WTC11 (cell line): ENCODE results near the gene MAP1B. TPM values are rescaled to one million over a fixed set of nuclear protein-coding genes. Genes with fewer than 3 reads are reported as not detected.

Experiments used
- ATAC-seq: fragments of 200-7000 bp; cut with Tn5 transposase; 2 replicates; pipeline ENCODE4 v1.10.0; 2021; ENCODE audit warnings: mild to moderate bottlenecking, moderate library complexity
- CTCF ChIA-PET: fragments of 300-600 bp; sonication (Branson Sonifier 250); formaldehyde crosslinking; loops from one replicate; lab custom pipeline; 2021; ENCODE audit warnings: antibody characterized with exemption; lab: Charles Lee
- POLR2A ChIA-PET: fragments of 350-600 bp; sonication (Branson Sonifier 250); formaldehyde crosslinking; loops from one replicate; lab custom pipeline; 2021; ENCODE audit warnings: antibody characterized with exemption; lab: Charles Lee
- DNase-seq: peaks from one replicate; pipeline ENCODE4 v3.0.0; 2021; ENCODE audit warnings: low spot score
- H3K27ac Mint-ChIP-seq: 2 replicates; pipeline ENCODE4 v1.8.0; 2021; ENCODE audit warnings: mixed read lengths
- H3K27me3 Mint-ChIP-seq: 2 replicates; pipeline ENCODE4 v1.8.0; 2021; ENCODE audit warnings: low read depth, mild to moderate bottlenecking, moderate library complexity, mixed read lengths
- H3K36me3 Mint-ChIP-seq: 2 replicates; pipeline ENCODE4 v1.8.0; 2021; ENCODE audit warnings: mixed read lengths
- H3K4me1 Mint-ChIP-seq: 2 replicates; pipeline ENCODE4 v1.8.0; 2022; ENCODE audit warnings: mixed read lengths
- H3K4me3 Mint-ChIP-seq: 2 replicates; pipeline ENCODE4 v1.8.0; 2021; ENCODE audit warnings: mild to moderate bottlenecking, moderate library complexity, mixed read lengths
- H3K9me3 Mint-ChIP-seq: 2 replicates; pipeline ENCODE4 v1.8.0; 2021; ENCODE audit warnings: mixed read lengths
- ELF4 ChIP-seq: sonication (generic); formaldehyde crosslinking; IDR thresholded peaks from 2 replicates; pipeline ENCODE4 v1.8.1; 2022; ENCODE audit warnings: low read depth, mild to moderate bottlenecking, moderate library complexity, missing genetic modification reagents
- GABPB1 ChIP-seq: sonication (generic); formaldehyde crosslinking; IDR thresholded peaks from 2 replicates; pipeline ENCODE4 v1.8.1; 2023; ENCODE audit warnings: mild to moderate bottlenecking, missing genetic modification reagents
- IRF2 ChIP-seq: sonication (generic); formaldehyde crosslinking; IDR thresholded peaks from 2 replicates; pipeline ENCODE4 v1.8.0; 2022; ENCODE audit warnings: low read depth, missing genetic modification reagents, borderline replicate concordance
- JAZF1 ChIP-seq: fragments of 250-450 bp; sonication (Bioruptor Pico); IDR thresholded peaks from 2 replicates; pipeline ENCODE4 v1.9.0; 2021; ENCODE audit warnings: moderate library complexity, mild to moderate bottlenecking, inconsistent platforms
- ZNF396 ChIP-seq: fragments of 250-450 bp; sonication (Bioruptor Pico); IDR thresholded peaks from 2 replicates; pipeline ENCODE4 v1.8.0; 2021; ENCODE audit warnings: mild to moderate bottlenecking, moderate library complexity, borderline replicate concordance
- ZNF671 ChIP-seq: fragments of 250-450 bp; sonication (Bioruptor Pico); IDR thresholded peaks from 2 replicates; pipeline ENCODE4 v1.8.0; 2021; ENCODE audit warnings: mild to moderate bottlenecking
- total RNA-seq: library from RNA; stranded (reverse); gene quantifications from 3 replicates; pipeline ENCODE4 v1.2.3, GENCODE V29; 2021
- TF ChIP-seq, protein P1 (sequence below): sonication (generic); formaldehyde crosslinking; conservative IDR thresholded peaks from 2 replicates; pipeline ENCODE4 v1.8.1; 2023; ENCODE audit warnings: mild to moderate bottlenecking, low read depth, missing genetic modification reagents, moderate library complexity
- TF ChIP-seq, protein P2 (sequence below): sonication (generic); formaldehyde crosslinking; IDR thresholded peaks from 2 replicates; pipeline ENCODE4 v1.8.1; 2023; ENCODE audit warnings: mild to moderate bottlenecking, missing genetic modification reagents
- TF ChIP-seq, protein P3 (sequence below): sonication (generic); formaldehyde crosslinking; IDR thresholded peaks from 2 replicates; pipeline ENCODE4 v1.8.1; 2022; ENCODE audit warnings: mild to moderate bottlenecking, missing genetic modification reagents, moderate library complexity, borderline replicate concordance
- TF ChIP-seq, protein P4 (sequence below): sonication (generic); formaldehyde crosslinking; IDR thresholded peaks from 2 replicates; pipeline ENCODE4 v1.8.0; 2023; ENCODE audit warnings: missing genetic modification reagents, mild to moderate bottlenecking, borderline replicate concordance
- TF ChIP-seq, protein P5 (sequence below): fragments of 250-450 bp; sonication (Bioruptor Pico); IDR thresholded peaks from 2 replicates; pipeline ENCODE4 v1.9.0; 2021; ENCODE audit warnings: mild to moderate bottlenecking, borderline replicate concordance

The MAP1B gene
- total RNA-seq, 1 experiment from 2014 or later, result 95.0 TPM

DNA sequence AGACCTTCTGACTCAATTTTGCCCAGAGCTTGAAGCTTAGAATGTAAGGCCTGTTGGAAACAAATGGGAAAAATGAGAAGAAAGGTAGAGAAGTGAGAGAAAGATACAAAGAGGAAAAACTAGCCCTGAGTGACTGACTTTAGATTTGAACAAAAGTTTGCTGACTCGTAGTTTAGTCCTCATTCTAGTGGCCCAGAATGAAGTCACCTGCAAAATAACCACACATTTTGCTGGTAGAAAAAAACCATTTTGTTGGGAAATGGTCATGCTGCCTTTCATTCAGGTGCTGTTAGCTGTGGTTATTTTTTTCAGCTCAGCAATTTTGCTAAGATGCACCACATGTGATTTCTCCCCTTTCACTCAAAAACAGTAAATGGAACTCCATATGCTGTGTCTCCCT is 113.8 kb downstream of the MAP1B start (continued):
- no peak for TF ChIP-seq ZNF396 (CRISPR knock-in tag)
- TF ChIP-seq, protein P1, sequence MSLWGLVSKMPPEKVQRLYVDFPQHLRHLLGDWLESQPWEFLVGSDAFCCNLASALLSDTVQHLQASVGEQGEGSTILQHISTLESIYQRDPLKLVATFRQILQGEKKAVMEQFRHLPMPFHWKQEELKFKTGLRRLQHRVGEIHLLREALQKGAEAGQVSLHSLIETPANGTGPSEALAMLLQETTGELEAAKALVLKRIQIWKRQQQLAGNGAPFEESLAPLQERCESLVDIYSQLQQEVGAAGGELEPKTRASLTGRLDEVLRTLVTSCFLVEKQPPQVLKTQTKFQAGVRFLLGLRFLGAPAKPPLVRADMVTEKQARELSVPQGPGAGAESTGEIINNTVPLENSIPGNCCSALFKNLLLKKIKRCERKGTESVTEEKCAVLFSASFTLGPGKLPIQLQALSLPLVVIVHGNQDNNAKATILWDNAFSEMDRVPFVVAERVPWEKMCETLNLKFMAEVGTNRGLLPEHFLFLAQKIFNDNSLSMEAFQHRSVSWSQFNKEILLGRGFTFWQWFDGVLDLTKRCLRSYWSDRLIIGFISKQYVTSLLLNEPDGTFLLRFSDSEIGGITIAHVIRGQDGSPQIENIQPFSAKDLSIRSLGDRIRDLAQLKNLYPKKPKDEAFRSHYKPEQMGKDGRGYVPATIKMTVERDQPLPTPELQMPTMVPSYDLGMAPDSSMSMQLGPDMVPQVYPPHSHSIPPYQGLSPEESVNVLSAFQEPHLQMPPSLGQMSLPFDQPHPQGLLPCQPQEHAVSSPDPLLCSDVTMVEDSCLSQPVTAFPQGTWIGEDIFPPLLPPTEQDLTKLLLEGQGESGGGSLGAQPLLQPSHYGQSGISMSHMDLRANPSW (CRISPR knock-in tag), result no peak

DNA sequence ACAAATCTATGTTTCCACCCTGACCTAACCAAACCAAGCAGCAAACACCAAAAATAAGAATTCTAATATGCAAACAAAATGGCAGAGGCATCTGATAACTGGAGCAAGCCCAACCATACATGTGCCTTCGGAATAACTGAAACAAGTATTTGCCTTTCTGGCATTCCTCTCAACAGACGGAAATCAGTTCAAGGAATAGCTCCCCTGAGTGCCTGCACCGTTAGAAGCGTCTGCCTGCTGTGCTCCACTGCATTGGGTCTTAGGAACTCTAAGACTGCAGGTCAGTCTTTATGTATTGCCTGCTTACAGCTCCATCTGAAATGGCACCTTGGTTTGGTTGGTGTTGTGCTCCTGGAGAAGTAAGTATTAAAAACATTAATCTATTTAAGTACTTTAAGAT is 114.3 kb downstream of the MAP1B start:
- TF ChIP-seq, protein P2, sequence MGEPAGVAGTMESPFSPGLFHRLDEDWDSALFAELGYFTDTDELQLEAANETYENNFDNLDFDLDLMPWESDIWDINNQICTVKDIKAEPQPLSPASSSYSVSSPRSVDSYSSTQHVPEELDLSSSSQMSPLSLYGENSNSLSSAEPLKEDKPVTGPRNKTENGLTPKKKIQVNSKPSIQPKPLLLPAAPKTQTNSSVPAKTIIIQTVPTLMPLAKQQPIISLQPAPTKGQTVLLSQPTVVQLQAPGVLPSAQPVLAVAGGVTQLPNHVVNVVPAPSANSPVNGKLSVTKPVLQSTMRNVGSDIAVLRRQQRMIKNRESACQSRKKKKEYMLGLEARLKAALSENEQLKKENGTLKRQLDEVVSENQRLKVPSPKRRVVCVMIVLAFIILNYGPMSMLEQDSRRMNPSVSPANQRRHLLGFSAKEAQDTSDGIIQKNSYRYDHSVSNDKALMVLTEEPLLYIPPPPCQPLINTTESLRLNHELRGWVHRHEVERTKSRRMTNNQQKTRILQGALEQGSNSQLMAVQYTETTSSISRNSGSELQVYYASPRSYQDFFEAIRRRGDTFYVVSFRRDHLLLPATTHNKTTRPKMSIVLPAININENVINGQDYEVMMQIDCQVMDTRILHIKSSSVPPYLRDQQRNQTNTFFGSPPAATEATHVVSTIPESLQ (CRISPR knock-in tag), result no peak
- TF ChIP-seq ELF4 (CRISPR knock-in tag), result no peak
- TF ChIP-seq JAZF1 (CRISPR knock-in tag), result no peak
- TF ChIP-seq IRF2, result no peak
- no peak for TF ChIP-seq ZNF671 (CRISPR knock-in tag)
- TF ChIP-seq, protein P3, sequence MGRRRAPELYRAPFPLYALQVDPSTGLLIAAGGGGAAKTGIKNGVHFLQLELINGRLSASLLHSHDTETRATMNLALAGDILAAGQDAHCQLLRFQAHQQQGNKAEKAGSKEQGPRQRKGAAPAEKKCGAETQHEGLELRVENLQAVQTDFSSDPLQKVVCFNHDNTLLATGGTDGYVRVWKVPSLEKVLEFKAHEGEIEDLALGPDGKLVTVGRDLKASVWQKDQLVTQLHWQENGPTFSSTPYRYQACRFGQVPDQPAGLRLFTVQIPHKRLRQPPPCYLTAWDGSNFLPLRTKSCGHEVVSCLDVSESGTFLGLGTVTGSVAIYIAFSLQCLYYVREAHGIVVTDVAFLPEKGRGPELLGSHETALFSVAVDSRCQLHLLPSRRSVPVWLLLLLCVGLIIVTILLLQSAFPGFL (CRISPR knock-in tag), result no peak
- no peak for TF ChIP-seq GABPB1
- TF ChIP-seq, protein P4, sequence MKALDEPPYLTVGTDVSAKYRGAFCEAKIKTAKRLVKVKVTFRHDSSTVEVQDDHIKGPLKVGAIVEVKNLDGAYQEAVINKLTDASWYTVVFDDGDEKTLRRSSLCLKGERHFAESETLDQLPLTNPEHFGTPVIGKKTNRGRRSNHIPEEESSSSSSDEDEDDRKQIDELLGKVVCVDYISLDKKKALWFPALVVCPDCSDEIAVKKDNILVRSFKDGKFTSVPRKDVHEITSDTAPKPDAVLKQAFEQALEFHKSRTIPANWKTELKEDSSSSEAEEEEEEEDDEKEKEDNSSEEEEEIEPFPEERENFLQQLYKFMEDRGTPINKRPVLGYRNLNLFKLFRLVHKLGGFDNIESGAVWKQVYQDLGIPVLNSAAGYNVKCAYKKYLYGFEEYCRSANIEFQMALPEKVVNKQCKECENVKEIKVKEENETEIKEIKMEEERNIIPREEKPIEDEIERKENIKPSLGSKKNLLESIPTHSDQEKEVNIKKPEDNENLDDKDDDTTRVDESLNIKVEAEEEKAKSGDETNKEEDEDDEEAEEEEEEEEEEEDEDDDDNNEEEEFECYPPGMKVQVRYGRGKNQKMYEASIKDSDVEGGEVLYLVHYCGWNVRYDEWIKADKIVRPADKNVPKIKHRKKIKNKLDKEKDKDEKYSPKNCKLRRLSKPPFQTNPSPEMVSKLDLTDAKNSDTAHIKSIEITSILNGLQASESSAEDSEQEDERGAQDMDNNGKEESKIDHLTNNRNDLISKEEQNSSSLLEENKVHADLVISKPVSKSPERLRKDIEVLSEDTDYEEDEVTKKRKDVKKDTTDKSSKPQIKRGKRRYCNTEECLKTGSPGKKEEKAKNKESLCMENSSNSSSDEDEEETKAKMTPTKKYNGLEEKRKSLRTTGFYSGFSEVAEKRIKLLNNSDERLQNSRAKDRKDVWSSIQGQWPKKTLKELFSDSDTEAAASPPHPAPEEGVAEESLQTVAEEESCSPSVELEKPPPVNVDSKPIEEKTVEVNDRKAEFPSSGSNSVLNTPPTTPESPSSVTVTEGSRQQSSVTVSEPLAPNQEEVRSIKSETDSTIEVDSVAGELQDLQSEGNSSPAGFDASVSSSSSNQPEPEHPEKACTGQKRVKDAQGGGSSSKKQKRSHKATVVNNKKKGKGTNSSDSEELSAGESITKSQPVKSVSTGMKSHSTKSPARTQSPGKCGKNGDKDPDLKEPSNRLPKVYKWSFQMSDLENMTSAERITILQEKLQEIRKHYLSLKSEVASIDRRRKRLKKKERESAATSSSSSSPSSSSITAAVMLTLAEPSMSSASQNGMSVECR (CRISPR knock-in tag), result no peak
- TF ChIP-seq, protein P5, sequence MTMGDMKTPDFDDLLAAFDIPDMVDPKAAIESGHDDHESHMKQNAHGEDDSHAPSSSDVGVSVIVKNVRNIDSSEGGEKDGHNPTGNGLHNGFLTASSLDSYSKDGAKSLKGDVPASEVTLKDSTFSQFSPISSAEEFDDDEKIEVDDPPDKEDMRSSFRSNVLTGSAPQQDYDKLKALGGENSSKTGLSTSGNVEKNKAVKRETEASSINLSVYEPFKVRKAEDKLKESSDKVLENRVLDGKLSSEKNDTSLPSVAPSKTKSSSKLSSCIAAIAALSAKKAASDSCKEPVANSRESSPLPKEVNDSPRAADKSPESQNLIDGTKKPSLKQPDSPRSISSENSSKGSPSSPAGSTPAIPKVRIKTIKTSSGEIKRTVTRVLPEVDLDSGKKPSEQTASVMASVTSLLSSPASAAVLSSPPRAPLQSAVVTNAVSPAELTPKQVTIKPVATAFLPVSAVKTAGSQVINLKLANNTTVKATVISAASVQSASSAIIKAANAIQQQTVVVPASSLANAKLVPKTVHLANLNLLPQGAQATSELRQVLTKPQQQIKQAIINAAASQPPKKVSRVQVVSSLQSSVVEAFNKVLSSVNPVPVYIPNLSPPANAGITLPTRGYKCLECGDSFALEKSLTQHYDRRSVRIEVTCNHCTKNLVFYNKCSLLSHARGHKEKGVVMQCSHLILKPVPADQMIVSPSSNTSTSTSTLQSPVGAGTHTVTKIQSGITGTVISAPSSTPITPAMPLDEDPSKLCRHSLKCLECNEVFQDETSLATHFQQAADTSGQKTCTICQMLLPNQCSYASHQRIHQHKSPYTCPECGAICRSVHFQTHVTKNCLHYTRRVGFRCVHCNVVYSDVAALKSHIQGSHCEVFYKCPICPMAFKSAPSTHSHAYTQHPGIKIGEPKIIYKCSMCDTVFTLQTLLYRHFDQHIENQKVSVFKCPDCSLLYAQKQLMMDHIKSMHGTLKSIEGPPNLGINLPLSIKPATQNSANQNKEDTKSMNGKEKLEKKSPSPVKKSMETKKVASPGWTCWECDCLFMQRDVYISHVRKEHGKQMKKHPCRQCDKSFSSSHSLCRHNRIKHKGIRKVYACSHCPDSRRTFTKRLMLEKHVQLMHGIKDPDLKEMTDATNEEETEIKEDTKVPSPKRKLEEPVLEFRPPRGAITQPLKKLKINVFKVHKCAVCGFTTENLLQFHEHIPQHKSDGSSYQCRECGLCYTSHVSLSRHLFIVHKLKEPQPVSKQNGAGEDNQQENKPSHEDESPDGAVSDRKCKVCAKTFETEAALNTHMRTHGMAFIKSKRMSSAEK (CRISPR knock-in tag), result no peak
- TF ChIP-seq, all 79 proteins: peak for 0
- Mint-ChIP-seq H3K36me3 (peaks cover 75% of the 10 kb centered on the region), H3K27me3 (no peaks in the 10 kb centered on the region), H3K4me3 (no peak overlapping the region), H3K4me1 (no peaks in the 10 kb centered on the region), H3K9me3 (no peaks in the 10 kb centered on the region), H3K27ac (no peak overlapping the region)
- DNase-seq, result no peak
- no peak for ATAC-seq
- ChIA-PET POLR2A (no interaction called here), CTCF (interaction anchor here (1.4 kb wide), 1 partner anchor 24 kb away, joined by 5 read pairs; no protein-coding TSS in a partner anchor)
